K562 (cell line): ENCODE measurements around the gene DHRS13. TPM values are rescaled to one million over a fixed set of nuclear protein-coding genes. Genes with fewer than 3 reads are reported as not detected.
A peak's percentile ranks its signal among the peaks of the same experiment; 100 is the strongest.

Experiments used
- CBX8 ChIP-seq: fragments of 200-600 bp; sonication (generic); IDR thresholded peaks from 2 replicates; pipeline ENCODE4 v1.6.1; 2012; ENCODE audit warnings: borderline replicate concordance, mixed run types, low read depth, mild to moderate bottlenecking, moderate library complexity, mixed read lengths, low read length, control low read depth, inconsistent platforms; ENCODE audit not compliant: poor library complexity, severe bottlenecking; ENCODE audit errors: extremely low read depth
- CGGBP1 ChIP-seq: fragments of 250-450 bp; sonication (Bioruptor Pico); IDR thresholded peaks from 2 replicates; pipeline ENCODE4 v1.9.0; 2021; ENCODE audit warnings: mild to moderate bottlenecking
- CREB1 ChIP-seq, 2 experiments: sonication (generic) in 1 of 2; formaldehyde crosslinking in 1 of 2; IDR thresholded peaks; 2 replicates each; pipeline versions ENCODE4 v1.6.1 to v1.8.0; 2012 to 2022; ENCODE audit warnings: inconsistent platforms in 1 of 2, mild to moderate bottlenecking in 1 of 2, missing genetic modification reagents in 1 of 2, moderate library complexity in 1 of 2
- CSDE1 ChIP-seq, 2 experiments: fragments of 450-650 bp; IDR thresholded peaks; 2 replicates each; pipeline ENCODE4 v1.6.1; 2016; ENCODE audit warnings: mild to moderate bottlenecking in 1 of 2
- FOXM1 ChIP-seq, 2 experiments: fragments of 450-650 bp in 1 of 2; sonication (generic) in 1 of 2; formaldehyde crosslinking in 1 of 2; IDR thresholded peaks; 2 replicates each; pipeline versions ENCODE4 v1.6.1 to v1.9.0; 2017 to 2022; ENCODE audit warnings: low read depth in 2 of 2, mild to moderate bottlenecking in 2 of 2, missing genetic modification reagents in 1 of 2, moderate library complexity in 1 of 2
- HNRNPLL ChIP-seq: fragments of 200-400 bp; formaldehyde crosslinking; IDR thresholded peaks from 2 replicates; pipeline ENCODE4 v1.6.1; 2017; ENCODE audit warnings: low read length, low read depth, mild to moderate bottlenecking; ENCODE audit not compliant: poor library complexity, severe bottlenecking
- KDM2B ChIP-seq: fragments of 250-450 bp; sonication (Bioruptor Pico); IDR thresholded peaks from 2 replicates; pipeline ENCODE4 v1.8.0; 2021; ENCODE audit warnings: mild to moderate bottlenecking, moderate library complexity
- MED1 ChIP-seq: sonication (generic); formaldehyde crosslinking; IDR thresholded peaks from 2 replicates; pipeline ENCODE4 v1.8.1; 2023; ENCODE audit warnings: missing genetic modification reagents, borderline replicate concordance
- MTA2 ChIP-seq: fragments of 450-650 bp; IDR thresholded peaks from 2 replicates; pipeline ENCODE4 v1.6.1; 2016; ENCODE audit warnings: low read depth
- NCOR1 ChIP-seq: fragments of 450-650 bp; IDR thresholded peaks from 2 replicates; pipeline ENCODE4 v1.6.1; 2016; ENCODE audit warnings: mild to moderate bottlenecking, moderate library complexity
- NFE2L1 ChIP-seq: fragments of 450-650 bp; IDR thresholded peaks from 2 replicates; pipeline ENCODE4 v1.6.1; 2016; ENCODE audit warnings: missing genetic modification characterization, low read depth, mild to moderate bottlenecking, missing compliant biosample characterization, moderate library complexity, borderline replicate concordance
- PHB ChIP-seq: fragments of 250-450 bp; sonication (Bioruptor Pico); IDR thresholded peaks from 2 replicates; pipeline ENCODE4 v1.5.0; 2021
- SMARCC2 ChIP-seq: fragments of 450-650 bp; IDR thresholded peaks from 2 replicates; pipeline ENCODE4 v1.6.1; 2017; ENCODE audit warnings: antibody characterized with exemption, moderate library complexity, mild to moderate bottlenecking, low read depth
- TAF7 ChIP-seq: fragments of 450-650 bp; IDR thresholded peaks from 2 replicates; pipeline ENCODE4 v1.6.1; 2016; ENCODE audit warnings: missing genetic modification characterization, missing compliant biosample characterization
- TCF7L2 ChIP-seq: fragments of 150-350 bp; IDR thresholded peaks from 2 replicates; pipeline ENCODE4 v1.6.1; 2016; ENCODE audit warnings: low read depth, mild to moderate bottlenecking, low read length, moderate library complexity
- TGIF2 ChIP-seq: sonication (generic); formaldehyde crosslinking; IDR thresholded peaks from 2 replicates; pipeline ENCODE4 v1.8.1; 2022; ENCODE audit warnings: mild to moderate bottlenecking, missing genetic modification reagents, moderate library complexity
- ZBTB12 ChIP-seq: fragments of 250-450 bp; sonication (Bioruptor Pico); IDR thresholded peaks from 2 replicates; pipeline ENCODE4 v1.4.0; 2020
- ZNF239 ChIP-seq: fragments of 250-450 bp; sonication (Bioruptor Pico); IDR thresholded peaks from 2 replicates; pipeline ENCODE4 v1.4.0; 2020; ENCODE audit warnings: mild to moderate bottlenecking
- ZNF696 ChIP-seq: fragments of 250-450 bp; sonication (Bioruptor Pico); conservative IDR thresholded peaks from 2 replicates; pipeline ENCODE4 v1.4.0; 2020; ENCODE audit warnings: mild to moderate bottlenecking, moderate library complexity
- polyA plus RNA-seq, 8 experiments: library from polyadenylated mRNA; depleted of rRNA in 4 of 8; stranded (reverse) in 5 of 8; unstranded in 3 of 8; fragments of >200 nt; fragmentation: Nextera tagmentation in 2 of 8; fragmentation: Illumina TruSeq in 1 of 8; extraction: Ambion mirVana in 2 of 8; extraction: Trizol in 1 of 8; gene quantifications; 2 replicates each; pipeline versions ENCODE4 v1.2.1 to v1.2.3, GENCODE V29; 2011 to 2014; ENCODE audit warnings: inconsistent platforms in 1 of 8, missing spikeins in 1 of 8
- total RNA-seq, 7 experiments: library from RNA; depleted of rRNA in 6 of 7; stranded (reverse); fragments of >200 nt in 6 of 7; fragmentation: Illumina TruSeq in 2 of 7; extraction: Trizol in 2 of 7; gene quantifications; 2 replicates each; pipeline versions ENCODE4 v1.2.1 to v1.2.3, GENCODE V29; 2011 to 2021; ENCODE audit warnings: low replicate concordance in 1 of 7
- TF ChIP-seq, protein P1 (sequence below): fragments of 450-650 bp; formaldehyde crosslinking; IDR thresholded peaks from 2 replicates; pipeline ENCODE4 v1.4.0; 2020; ENCODE audit warnings: mild to moderate bottlenecking, moderate library complexity
- TF ChIP-seq, protein P2 (sequence below): fragments of 450-650 bp; conservative IDR thresholded peaks from 2 replicates; pipeline ENCODE4 v1.6.1; 2016; ENCODE audit warnings: missing genetic modification characterization, low read depth, mild to moderate bottlenecking, missing compliant biosample characterization, moderate library complexity
- TF ChIP-seq, protein P3 (sequence below): fragments of 450-650 bp; IDR thresholded peaks from one replicate; pipeline ENCODE4 v1.6.1; 2018; ENCODE audit warnings: mild to moderate bottlenecking, moderate library complexity; ENCODE audit not compliant: partially characterized antibody

Gene DHRS13
- total and polyA plus RNA-seq, 9 of the 15 experiments (the other 6 are each of a cell fraction or from before 2014, with no cell fraction given), result 0.32 to 52.3 (median 34.3) TPM; not detected in 1

DNA sequence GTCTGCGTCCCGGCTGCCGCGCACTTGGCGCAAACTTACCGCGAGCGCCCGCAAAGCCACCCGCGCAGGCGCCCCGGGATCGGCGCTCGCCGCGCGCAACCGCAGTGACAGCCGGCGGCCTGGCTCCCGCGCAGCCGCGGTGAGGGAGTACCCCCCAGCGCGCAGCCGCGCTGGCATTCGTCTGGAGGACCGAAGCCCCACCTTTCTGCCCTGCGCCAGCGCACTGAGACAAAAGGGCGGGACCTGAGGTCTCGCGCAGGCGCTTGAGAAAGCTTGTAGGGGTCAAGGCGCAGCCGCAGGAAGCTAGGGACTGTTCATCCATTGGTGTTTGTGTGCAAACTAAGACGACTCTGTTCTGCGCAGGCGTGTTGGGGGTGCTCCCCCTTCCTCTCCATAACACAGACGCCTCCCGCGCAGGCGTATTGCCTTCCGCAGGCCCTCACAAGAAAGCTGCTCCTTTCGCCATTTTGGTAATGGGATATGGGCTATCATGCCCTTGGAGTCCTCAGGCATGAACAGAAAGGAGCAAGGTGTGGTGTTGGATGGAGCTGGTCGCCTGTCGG lies 48.6 kb upstream of the DHRS13 start, which contains the start of gene PHF12 (continued):
- TF ChIP-seq KDM2B (CRISPR knock-in tag) (no peak), ZNF239 (CRISPR knock-in tag) (no peak), MTA2 (no peak), CGGBP1 (CRISPR knock-in tag) (no peak), TCF7L2 (0 out of 2 replicates have a peak, but pooled peaks have one; percentile 49), HNRNPLL (peak; percentile 100), ZNF696 (CRISPR knock-in tag) (no peak), TAF7 (tag) (no peak), NFE2L1 (tag) (no peak), TGIF2 (CRISPR knock-in tag) (no peak), PHB (CRISPR knock-in tag) (no peak), CREB1 (IDR thresholded peaks at IDR 0.05) (0 out of 2 replicates have a peak, but pooled peaks have one; percentile 36), CREB1 (CRISPR knock-in tag; IDR thresholded peaks at IDR 0.05) (no peak), NCOR1 (no peak), FOXM1 (IDR thresholded peaks at IDR 0.05; ENCODE audit: low read depth) (no peak), FOXM1 (CRISPR knock-in tag; IDR thresholded peaks at IDR 0.05; ENCODE audit: low read depth) (no peak), CBX8 (no peak), ZBTB12 (CRISPR knock-in tag) (no peak), CSDE1 (IDR thresholded peaks at IDR 0.05) (no peak), SMARCC2 (no peak), MED1 (CRISPR knock-in tag) (no peak)
- TF ChIP-seq, protein P1, sequence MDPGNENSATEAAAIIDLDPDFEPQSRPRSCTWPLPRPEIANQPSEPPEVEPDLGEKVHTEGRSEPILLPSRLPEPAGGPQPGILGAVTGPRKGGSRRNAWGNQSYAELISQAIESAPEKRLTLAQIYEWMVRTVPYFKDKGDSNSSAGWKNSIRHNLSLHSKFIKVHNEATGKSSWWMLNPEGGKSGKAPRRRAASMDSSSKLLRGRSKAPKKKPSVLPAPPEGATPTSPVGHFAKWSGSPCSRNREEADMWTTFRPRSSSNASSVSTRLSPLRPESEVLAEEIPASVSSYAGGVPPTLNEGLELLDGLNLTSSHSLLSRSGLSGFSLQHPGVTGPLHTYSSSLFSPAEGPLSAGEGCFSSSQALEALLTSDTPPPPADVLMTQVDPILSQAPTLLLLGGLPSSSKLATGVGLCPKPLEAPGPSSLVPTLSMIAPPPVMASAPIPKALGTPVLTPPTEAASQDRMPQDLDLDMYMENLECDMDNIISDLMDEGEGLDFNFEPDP (CRISPR knock-in tag), result no peak
- TF ChIP-seq, protein P2, sequence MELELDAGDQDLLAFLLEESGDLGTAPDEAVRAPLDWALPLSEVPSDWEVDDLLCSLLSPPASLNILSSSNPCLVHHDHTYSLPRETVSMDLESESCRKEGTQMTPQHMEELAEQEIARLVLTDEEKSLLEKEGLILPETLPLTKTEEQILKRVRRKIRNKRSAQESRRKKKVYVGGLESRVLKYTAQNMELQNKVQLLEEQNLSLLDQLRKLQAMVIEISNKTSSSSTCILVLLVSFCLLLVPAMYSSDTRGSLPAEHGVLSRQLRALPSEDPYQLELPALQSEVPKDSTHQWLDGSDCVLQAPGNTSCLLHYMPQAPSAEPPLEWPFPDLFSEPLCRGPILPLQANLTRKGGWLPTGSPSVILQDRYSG (tag), result no peak
- TF ChIP-seq, protein P3, sequence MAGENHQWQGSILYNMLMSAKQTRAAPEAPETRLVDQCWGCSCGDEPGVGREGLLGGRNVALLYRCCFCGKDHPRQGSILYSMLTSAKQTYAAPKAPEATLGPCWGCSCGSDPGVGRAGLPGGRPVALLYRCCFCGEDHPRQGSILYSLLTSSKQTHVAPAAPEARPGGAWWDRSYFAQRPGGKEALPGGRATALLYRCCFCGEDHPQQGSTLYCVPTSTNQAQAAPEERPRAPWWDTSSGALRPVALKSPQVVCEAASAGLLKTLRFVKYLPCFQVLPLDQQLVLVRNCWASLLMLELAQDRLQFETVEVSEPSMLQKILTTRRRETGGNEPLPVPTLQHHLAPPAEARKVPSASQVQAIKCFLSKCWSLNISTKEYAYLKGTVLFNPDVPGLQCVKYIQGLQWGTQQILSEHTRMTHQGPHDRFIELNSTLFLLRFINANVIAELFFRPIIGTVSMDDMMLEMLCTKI, result no peak
